RWPE2 (cell line): Measurements from ENCODE around the gene ANGEL2.

ENCODE experiments used
- ATAC-seq: fragments of 200-7000 bp; cut with Tn5 transposase; 3 replicates; pipeline ENCODE4 v1.9.1; 2021; ENCODE audit warnings: low read depth
- DNase-seq: peaks from one replicate; pipeline ENCODE4 v3.0.0-alpha.2; 2020; ENCODE audit warnings: low spot score
- H3K27ac ChIP-seq: fragments of 450-650 bp; 2 replicates; pipeline ENCODE4 v1.5.1; 2017; ENCODE audit warnings: mild to moderate bottlenecking; ENCODE audit not compliant: poor library complexity, severe bottlenecking
- H3K27me3 ChIP-seq: fragments of 250-450 bp; sonication (Bioruptor Pico); 2 replicates; pipeline ENCODE4 v1.5.1; 2021; ENCODE audit warnings: mild to moderate bottlenecking, moderate library complexity; ENCODE audit not compliant: insufficient read depth, poor library complexity, severe bottlenecking
- H3K36me3 ChIP-seq: fragments of 250-450 bp; sonication (Bioruptor Pico); 2 replicates; pipeline ENCODE4 v1.5.1; 2020; ENCODE audit warnings: low read depth, mild to moderate bottlenecking, moderate library complexity
- H3K4me1 ChIP-seq: fragments of 250-450 bp; sonication (Bioruptor Pico); 2 replicates; pipeline ENCODE4 v1.5.1; 2021; ENCODE audit warnings: mild to moderate bottlenecking, moderate library complexity; ENCODE audit not compliant: insufficient read depth, poor library complexity, severe bottlenecking
- H3K4me3 ChIP-seq: fragments of 250-450 bp; sonication (Bioruptor Pico); 2 replicates; pipeline ENCODE4 v1.5.1; 2021; ENCODE audit warnings: mild to moderate bottlenecking, moderate library complexity; ENCODE audit not compliant: severe bottlenecking
- H3K9me3 ChIP-seq: fragments of 250-450 bp; sonication (Bioruptor Pico); 2 replicates; pipeline ENCODE4 v1.5.1; 2021; ENCODE audit warnings: mild to moderate bottlenecking, moderate library complexity; ENCODE audit not compliant: severe bottlenecking
- CTCF ChIP-seq: fragments of 450-650 bp; IDR thresholded peaks from one replicate; pipeline ENCODE4 v1.5.1; 2017; ENCODE audit warnings: mild to moderate bottlenecking, moderate library complexity; ENCODE audit not compliant: poor library complexity, severe bottlenecking

Gene ANGEL2

GRCh38 chr1:212952641-212952976, 63.1 kb downstream of the ANGEL2 start:
- DNase-seq: no peak
- Histone ChIP-seq H3K4me1 (no peaks in the 10 kb centered on the region), H3K27me3 (peaks cover 8% of the 10 kb centered on the region), H3K9me3 (no peaks in the 10 kb centered on the region), H3K27ac (no peak overlapping the region), H3K4me3 (no peak overlapping the region), H3K36me3 (no peaks in the 10 kb centered on the region)
- no peak for ATAC-seq
- TF ChIP-seq CTCF: no peak

- H3K9me3 ChIP-seq: no peaks in the 10 kb centered on the region
- no peak overlapping the region for H3K27ac ChIP-seq
- ATAC-seq: no peak
- TF ChIP-seq CTCF: no peak
- H3K27me3 ChIP-seq: peaks cover 8% of the 10 kb centered on the region
- H3K36me3 ChIP-seq: no peaks in the 10 kb centered on the region
- H3K4me1 ChIP-seq: no peaks in the 10 kb centered on the region
- DNase-seq: no peak
- H3K4me3 ChIP-seq: no peak overlapping the region
Measured at GRCh38 chr1:212951947-212952640, 63.6 kb downstream of the ANGEL2 start.

- no peak for TF ChIP-seq CTCF
- H3K4me1 ChIP-seq: no peaks in the 10 kb centered on the region
- DNase-seq (no peak), ATAC-seq (no peak)
- no peaks in the 10 kb centered on the region for H3K9me3 ChIP-seq
- H3K4me3 ChIP-seq: peak overlapping the region; percentile 32
- H3K27me3 ChIP-seq: peaks cover 8% of the 10 kb centered on the region
- H3K27ac ChIP-seq: no peak overlapping the region
- H3K36me3 ChIP-seq: no peaks in the 10 kb centered on the region
Measured at GRCh38 chr1:212951126-212951946, 64.3 kb downstream of the ANGEL2 start.

- ATAC-seq: peak; percentile 93
- Histone ChIP-seq H3K36me3 (no peaks in the 10 kb centered on the region), H3K9me3 (no peaks in the 10 kb centered on the region), H3K4me3 (peak within 1 kb of the TSS; percentile 32), H3K4me1 (no peaks in the 10 kb centered on the region), H3K27ac (no peak within 1 kb of the TSS), H3K27me3 (peaks cover 8% of the 10 kb centered on the region)
- TF ChIP-seq CTCF: no peak
- no peak for DNase-seq
Measured at GRCh38 chr1:212950243-212951125, 65.2 kb downstream of the ANGEL2 start, which contains the start of gene VASH2. TSS of gene VASH2 (plus strand) at chr1:212950541. CDS start at chr1:212951543, 1,002 bp downstream.
